HFFc6 (cell line): ENCODE data around the gene WSCD1. TPM values are rescaled to one million over a fixed set of nuclear protein-coding genes. Genes with fewer than 3 reads are reported as not detected.

Experiments used
- DNase-seq: peaks from one replicate; pipeline ENCODE4 v3.0.0-alpha.2; 2018
- H3K27ac Mint-ChIP-seq: 2 replicates; pipeline ENCODE4 v1.8.0; 2020; ENCODE audit warnings: mild to moderate bottlenecking, mixed read lengths
- H3K27me3 Mint-ChIP-seq: 2 replicates; pipeline ENCODE4 v1.8.0; 2021; ENCODE audit warnings: mild to moderate bottlenecking, moderate library complexity, mixed read lengths; ENCODE audit not compliant: insufficient read depth
- H3K36me3 Mint-ChIP-seq: 2 replicates; pipeline ENCODE4 v1.8.0; 2021; ENCODE audit warnings: low read depth, mixed read lengths
- H3K4me1 Mint-ChIP-seq: 2 replicates; pipeline ENCODE4 v1.8.0; 2020; ENCODE audit warnings: low read depth, mixed read lengths
- H3K4me3 Mint-ChIP-seq: 2 replicates; pipeline ENCODE4 v1.8.0; 2020; ENCODE audit warnings: mild to moderate bottlenecking, moderate library complexity, mixed read lengths
- H3K9me3 Mint-ChIP-seq: 2 replicates; pipeline ENCODE4 v1.8.0; 2020; ENCODE audit warnings: mild to moderate bottlenecking, mixed read lengths
- CTCF ChIP-seq: fragments of 200-600 bp; sonication (generic); IDR thresholded peaks from 2 replicates; pipeline ENCODE4 v1.5.0; 2021; ENCODE audit warnings: antibody characterized with exemption, mild to moderate bottlenecking
- total RNA-seq, 6 experiments: library from RNA; stranded (reverse); fragmentation: NEBNext Ultra II Directional; extraction: Animal tissue kit (Norgen Biotek cat#: 25700); gene quantifications; 2 replicates in 1 of 6; 3 replicates in 5 of 6; pipeline ENCODE4 v1.2.3, GENCODE V29; 2021

The WSCD1 gene
- total RNA-seq, 6 experiments from 2014 or later, result not detected

DNA sequence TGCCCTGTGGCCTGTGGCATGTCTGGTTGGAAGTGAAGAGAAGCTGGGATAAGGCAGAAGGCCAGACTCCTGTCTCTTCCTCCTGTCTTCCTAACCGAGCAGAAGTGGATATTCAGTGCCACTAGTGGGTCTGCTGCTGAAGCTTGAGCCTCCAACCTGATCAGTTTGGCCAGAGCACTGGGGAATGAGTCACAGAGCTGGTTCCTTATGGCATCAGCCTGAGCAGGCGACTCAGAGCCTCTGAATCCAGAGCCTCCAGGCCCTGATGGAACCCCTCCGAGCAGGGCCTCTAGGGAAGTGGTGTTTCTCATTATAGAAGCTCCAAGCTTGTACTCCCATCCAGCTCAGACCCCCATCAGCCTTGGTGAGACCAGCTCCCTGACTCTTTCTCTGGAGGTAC lies 2.0 kb downstream of the WSCD1 start:
- Mint-ChIP-seq H3K9me3 (no peaks in the 10 kb centered on the region), H3K4me3 (no peak overlapping the region), H3K27ac (no peak overlapping the region), H3K27me3 (peaks cover 37% of the 10 kb centered on the region), H3K4me1 (peaks cover 6% of the 10 kb centered on the region; the same call in 1 of the 2 replicates), H3K36me3 (peaks cover 5% of the 10 kb centered on the region; the same call in 1 of the 2 replicates)
- TF ChIP-seq CTCF, result no peak
- no peak for DNase-seq

- H3K27ac Mint-ChIP-seq, result no peak overlapping the region
- peaks cover 38% of the 10 kb centered on the region for H3K27me3 Mint-ChIP-seq
- H3K4me1 Mint-ChIP-seq, result peaks cover 6% of the 10 kb centered on the region; the same call in 1 of the 2 replicates
- no peak for DNase-seq
- H3K36me3 Mint-ChIP-seq, result peaks cover 5% of the 10 kb centered on the region; the same call in 1 of the 2 replicates
- TF ChIP-seq CTCF, result no peak
- H3K4me3 Mint-ChIP-seq, result no peak overlapping the region
- no peaks in the 10 kb centered on the region for H3K9me3 Mint-ChIP-seq
These were observed 2.4 kb downstream of the WSCD1 start for GRCh38 chr17:6072611-6073010.

GRCh38 chr17:6073620-6074019 lies 3.4 kb downstream of the WSCD1 start:
- Mint-ChIP-seq H3K27me3 (peaks cover 46% of the 10 kb centered on the region), H3K4me1 (peaks cover 6% of the 10 kb centered on the region; the same call in 1 of the 2 replicates), H3K9me3 (no peaks in the 10 kb centered on the region), H3K36me3 (peaks cover 5% of the 10 kb centered on the region; the same call in 1 of the 2 replicates), H3K4me3 (no peak overlapping the region), H3K27ac (no peak overlapping the region)
- no peak for DNase-seq
- no peak for TF ChIP-seq CTCF

DNA sequence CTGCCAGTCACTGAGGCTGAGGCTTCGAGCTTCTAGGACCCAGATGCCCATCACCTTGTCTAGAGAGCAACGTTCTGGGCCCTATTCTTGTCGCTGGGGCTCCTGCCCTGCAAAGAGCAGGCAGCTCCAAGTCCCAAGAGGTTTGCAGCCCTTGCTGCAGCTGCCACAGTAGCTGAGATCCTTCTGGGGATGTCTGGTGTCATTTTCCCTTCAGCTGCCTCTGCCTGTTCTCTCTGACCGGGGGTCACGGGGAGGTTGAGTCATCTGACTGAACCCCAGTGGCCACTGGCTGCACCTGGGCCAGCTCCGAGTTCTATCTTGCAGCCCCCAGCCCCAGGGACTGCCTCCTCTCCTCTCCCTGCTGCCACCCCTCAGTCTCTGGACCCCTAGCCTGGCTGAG lies 4.9 kb downstream of the WSCD1 start:
- DNase-seq, result no peak
- Mint-ChIP-seq H3K27ac (no peak overlapping the region), H3K4me3 (no peak overlapping the region), H3K27me3 (peaks cover 38% of the 10 kb centered on the region), H3K9me3 (no peaks in the 10 kb centered on the region), H3K4me1 (peaks cover under 1% of the 10 kb centered on the region; the same call in 1 of the 2 replicates), H3K36me3 (no peaks in the 10 kb centered on the region)
- no peak for TF ChIP-seq CTCF

DNA sequence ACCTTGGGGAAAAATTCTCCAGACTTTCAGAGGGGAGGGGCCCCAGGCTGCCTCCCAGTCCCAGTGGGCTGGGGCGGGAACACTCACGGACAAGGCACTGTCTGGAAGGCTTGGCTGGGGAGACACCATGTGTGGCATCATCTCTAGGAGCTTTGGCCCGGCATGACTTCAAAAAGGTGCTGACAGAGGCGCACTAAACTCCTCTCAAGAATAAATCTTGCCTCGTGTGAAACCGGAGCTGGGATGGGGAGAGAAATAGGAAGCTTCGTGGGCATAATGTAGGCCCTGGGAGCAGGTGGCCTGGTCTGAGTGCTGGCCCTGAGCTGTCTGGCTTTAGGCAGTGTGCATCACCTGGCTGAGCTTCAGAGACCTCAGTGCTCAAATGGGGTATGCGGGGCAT lies 5.7 kb downstream of the WSCD1 start:
- no peak for TF ChIP-seq CTCF
- no peaks in the 10 kb centered on the region for H3K36me3 Mint-ChIP-seq
- H3K4me1 Mint-ChIP-seq, result no peaks in the 10 kb centered on the region
- no peak for DNase-seq
- H3K27ac Mint-ChIP-seq, result no peak overlapping the region
- no peaks in the 10 kb centered on the region for H3K9me3 Mint-ChIP-seq
- H3K4me3 Mint-ChIP-seq, result no peak overlapping the region
- peaks cover 38% of the 10 kb centered on the region for H3K27me3 Mint-ChIP-seq

- Mint-ChIP-seq H3K9me3 (no peaks in the 10 kb centered on the region), H3K36me3 (no peaks in the 10 kb centered on the region), H3K27me3 (peaks cover 28% of the 10 kb centered on the region), H3K4me1 (no peaks in the 10 kb centered on the region), H3K27ac (no peak overlapping the region), H3K4me3 (no peak overlapping the region)
- no peak for DNase-seq
- TF ChIP-seq CTCF, result no peak
These were observed 7.6 kb downstream of the WSCD1 start for GRCh38 chr17:6077752-6078151.
